Coronary artery (tissue), 2 donors: Measurements from ENCODE around the gene TEC.

Experiments
- DNase-seq: peaks from one replicate; pipeline ENCODE4 v3.0.0-alpha.2; 2017; ENCODE audit warnings: low spot score
- H3K27ac ChIP-seq, 2 donors: fragments of 200-600 bp; sonication (generic); one replicate each; pipeline ENCODE4 v1.5.1; 2016 to 2019
- H3K4me3 ChIP-seq: fragments of 200-600 bp; sonication (generic); 2 replicates; pipeline ENCODE4 v1.5.1; 2016; ENCODE audit warnings: mild to moderate bottlenecking, moderate library complexity
- TF ChIP-seq, protein P1 (sequence below): fragments of 200-600 bp; sonication (generic); IDR thresholded peaks from one replicate; pipeline ENCODE4 v1.5.1; 2019; ENCODE audit warnings: antibody characterized with exemption

Gene TEC

DNA sequence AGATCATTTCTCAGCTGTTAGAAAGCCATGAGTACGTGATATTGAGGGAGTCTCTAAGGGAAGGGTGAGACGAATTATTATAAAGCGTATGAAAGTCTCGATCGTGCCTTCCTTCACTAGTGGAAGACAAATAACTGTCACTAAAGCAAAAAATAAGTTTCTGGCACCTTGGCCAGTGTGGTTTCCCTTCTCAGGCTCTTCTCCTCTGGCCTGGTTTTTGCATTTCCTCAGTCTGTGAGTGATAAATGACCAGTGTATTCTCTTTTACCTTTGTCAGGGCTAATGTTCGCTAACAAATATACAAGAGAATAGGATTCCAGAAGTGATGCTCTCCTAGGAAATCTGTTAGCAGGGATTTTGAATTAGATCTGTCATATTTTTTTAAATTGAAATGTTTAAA, 155.2 kb downstream of the TEC start:
- TF ChIP-seq, protein P1, sequence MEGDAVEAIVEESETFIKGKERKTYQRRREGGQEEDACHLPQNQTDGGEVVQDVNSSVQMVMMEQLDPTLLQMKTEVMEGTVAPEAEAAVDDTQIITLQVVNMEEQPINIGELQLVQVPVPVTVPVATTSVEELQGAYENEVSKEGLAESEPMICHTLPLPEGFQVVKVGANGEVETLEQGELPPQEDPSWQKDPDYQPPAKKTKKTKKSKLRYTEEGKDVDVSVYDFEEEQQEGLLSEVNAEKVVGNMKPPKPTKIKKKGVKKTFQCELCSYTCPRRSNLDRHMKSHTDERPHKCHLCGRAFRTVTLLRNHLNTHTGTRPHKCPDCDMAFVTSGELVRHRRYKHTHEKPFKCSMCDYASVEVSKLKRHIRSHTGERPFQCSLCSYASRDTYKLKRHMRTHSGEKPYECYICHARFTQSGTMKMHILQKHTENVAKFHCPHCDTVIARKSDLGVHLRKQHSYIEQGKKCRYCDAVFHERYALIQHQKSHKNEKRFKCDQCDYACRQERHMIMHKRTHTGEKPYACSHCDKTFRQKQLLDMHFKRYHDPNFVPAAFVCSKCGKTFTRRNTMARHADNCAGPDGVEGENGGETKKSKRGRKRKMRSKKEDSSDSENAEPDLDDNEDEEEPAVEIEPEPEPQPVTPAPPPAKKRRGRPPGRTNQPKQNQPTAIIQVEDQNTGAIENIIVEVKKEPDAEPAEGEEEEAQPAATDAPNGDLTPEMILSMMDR: no peak
- DNase-seq: no peak
- Histone ChIP-seq H3K27ac (no peak overlapping the region), H3K4me3 (no peak overlapping the region)

DNA sequence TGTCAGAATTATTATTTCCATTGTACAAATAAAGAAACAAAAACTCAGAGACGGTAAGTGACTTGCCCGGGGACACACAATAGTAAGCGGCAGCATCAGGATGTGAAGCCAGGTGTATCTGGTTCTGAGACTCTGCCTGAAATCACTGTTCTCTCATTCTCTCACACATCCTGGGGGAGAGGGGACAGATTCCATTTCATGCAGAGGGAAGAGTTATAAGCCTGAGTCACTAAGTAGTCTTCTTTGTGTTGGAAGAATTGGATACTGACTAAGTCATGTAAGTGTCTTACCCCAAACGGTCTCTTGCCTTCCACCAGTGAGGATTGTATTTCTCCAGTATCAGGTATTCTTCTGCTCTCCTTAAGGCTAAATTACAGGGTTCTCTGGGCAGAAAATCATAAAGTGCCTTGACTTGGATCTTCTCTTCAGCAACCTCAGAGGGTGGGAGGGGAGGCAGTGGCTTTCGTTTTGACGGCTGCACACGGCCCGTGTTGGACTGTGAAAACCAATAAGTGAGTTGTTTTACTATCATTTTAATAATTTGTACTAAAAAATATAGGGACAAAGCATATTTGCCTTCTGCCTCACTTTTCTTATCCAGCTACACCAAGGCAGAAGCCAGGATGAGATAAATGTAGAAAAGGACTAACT, 157.5 kb downstream of the TEC start:
- H3K4me3 ChIP-seq: no peak overlapping the region
- DNase-seq: no peak
- TF ChIP-seq, protein P1: no peak
- no peak overlapping the region for H3K27ac ChIP-seq

DNA sequence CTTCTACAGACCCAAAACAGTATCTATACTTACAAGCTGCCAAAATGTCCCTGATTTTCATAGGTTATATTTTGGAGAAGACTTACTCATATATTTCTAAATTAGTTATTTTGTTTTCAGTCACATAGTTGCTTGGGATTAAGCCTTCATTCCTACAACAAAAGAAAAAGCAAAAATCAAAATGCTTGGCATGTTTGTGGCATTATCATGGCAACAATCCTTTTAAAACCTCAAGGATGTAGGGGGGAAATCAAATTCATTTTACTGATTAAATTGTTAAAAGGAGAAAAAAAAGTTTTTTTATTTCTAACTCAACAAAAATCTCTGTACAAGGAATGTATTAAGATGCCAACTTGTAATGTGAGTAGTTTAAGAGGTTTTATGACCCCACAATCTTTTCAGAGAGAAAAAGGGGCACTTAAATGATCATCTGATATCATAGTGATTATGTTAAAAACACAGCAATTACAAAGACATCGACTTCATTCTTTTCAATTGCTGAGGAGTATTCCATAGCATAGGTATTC, 159.1 kb downstream of the TEC start:
- TF ChIP-seq, protein P1: no peak
- Histone ChIP-seq H3K4me3 (no peak overlapping the region), H3K27ac (no peak overlapping the region)
- no peak for DNase-seq

DNA sequence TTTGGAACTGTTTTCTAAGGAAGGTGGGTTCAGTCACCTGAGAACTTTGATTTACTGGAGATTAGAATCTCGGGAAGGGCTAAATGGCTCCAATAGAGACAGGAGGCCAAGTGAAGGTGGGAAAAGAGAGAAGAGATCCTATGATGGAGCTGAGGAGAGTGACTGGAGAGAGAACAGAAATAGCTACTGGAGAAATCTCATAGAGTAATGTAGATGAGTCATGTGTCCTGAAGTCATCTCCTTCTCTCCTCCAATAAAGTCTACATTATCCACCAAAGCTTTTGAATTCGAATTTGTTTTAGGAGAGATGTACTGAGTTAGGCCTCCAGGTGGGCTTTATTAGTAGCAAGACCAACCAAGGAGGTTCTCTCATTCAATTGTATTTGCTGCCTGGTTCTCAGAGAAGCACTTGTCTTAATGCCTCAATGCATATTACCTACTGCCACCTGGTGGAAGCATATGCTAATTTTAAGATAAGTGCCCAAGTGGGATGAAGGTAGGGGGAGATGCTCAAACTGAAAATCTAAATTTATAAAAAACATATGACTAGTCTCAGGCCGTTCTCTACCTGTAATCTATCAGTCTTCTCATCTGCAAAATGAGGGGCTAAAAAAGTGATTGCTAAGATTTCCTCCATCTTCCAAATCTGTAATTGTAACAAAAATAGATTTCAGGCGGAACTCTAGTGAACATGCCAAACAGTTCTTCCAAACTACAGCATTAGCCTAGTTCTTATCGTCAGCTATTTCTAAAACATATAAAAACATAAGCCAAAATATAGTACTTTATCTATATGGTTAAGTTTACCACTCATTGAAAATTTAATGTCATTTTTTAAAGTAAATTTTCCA, 160.0 kb downstream of the TEC start:
- DNase-seq: no peak
- Histone ChIP-seq H3K27ac (no peak overlapping the region), H3K4me3 (no peak overlapping the region)
- TF ChIP-seq, protein P1: peak; percentile 30

DNA sequence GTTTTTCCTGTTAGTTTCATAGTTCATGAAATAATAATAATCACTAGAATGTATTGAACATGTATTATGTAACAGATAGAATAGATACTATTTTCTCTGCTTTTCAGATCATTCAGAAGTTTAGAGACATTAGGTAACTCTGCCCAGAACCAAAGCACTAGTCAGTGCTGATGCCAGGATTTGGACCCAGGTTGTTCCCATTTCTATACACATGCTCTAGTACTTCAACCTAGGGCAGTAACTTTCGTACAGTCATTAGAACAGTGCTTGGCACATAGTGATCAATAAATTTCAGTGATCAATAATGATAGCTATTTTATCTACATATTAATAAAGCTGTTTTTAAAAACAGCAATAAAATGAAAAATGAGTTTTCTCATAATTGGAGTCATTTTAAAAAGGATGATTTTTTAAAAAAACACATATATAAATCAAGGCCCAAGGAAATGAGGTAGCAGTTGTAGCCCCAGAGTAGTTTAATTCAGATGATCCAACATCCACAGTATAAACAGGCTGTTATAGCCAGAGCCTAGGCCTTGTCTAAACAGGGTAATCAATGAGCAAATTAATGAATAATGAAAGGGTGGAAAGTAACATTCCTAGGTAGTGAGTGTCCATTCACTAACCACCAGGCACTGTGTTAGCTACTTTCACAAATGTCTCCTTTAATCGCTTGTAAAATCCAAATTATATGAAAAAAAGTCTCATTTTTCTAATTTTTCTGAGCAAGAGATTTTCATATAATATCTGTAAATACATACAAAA, 161.1 kb downstream of the TEC start:
- no peak overlapping the region for H3K27ac ChIP-seq
- no peak for DNase-seq
- no peak overlapping the region for H3K4me3 ChIP-seq
- TF ChIP-seq, protein P1: no peak

DNA sequence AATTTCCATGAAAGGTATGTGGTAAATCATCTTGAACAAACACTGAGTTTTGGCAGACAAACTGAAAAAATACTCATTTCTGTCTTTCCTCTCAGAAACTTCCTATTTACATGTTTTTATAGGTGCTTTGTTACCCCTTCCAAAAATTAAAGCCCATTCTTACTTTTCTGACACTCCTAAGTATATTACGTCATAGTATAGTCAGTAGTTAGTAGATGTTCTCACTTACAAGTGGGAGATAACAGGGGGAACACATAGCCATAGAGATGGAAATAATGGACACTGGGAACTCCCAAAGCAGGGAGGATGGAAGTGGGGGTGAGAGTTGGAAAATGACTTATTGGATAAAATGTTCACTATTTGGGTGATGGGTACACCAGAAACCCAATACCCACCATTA, 164.4 kb downstream of the TEC start:
- no peak overlapping the region for H3K4me3 ChIP-seq

More for the DNA sequence above, 164.4 kb downstream of the TEC start:
- H3K27ac ChIP-seq: no peak overlapping the region
- DNase-seq: no peak
- TF ChIP-seq, protein P1: no peak
